Vagina (tissue), 2 donors: ENCODE measurements around the gene BCL2L13. TPM values are rescaled to one million over a fixed set of nuclear protein-coding genes. Genes with fewer than 3 reads are reported as not detected.
"Not testable (repeated sequence)": the region's sequence is repeated elsewhere in the genome, so short reads cannot be mapped to it uniquely, and the experiment has no call there.

Experiments
- DNase-seq, 2 donors: peaks; one replicate each; pipeline ENCODE4 v3.0.0-alpha.2; 2017; ENCODE audit errors: extremely low spot score in 2 of 2
- H3K27ac ChIP-seq: fragments of 200-600 bp; sonication (generic); one replicate; pipeline ENCODE4 v1.5.1; 2019
- H3K27me3 ChIP-seq: fragments of 200-600 bp; sonication (generic); one replicate; pipeline ENCODE4 v1.5.1; 2019
- H3K36me3 ChIP-seq, 2 donors: fragments of 200-600 bp; sonication (generic); one replicate each; pipeline ENCODE4 v1.5.1; 2017 to 2019
- H3K4me1 ChIP-seq: fragments of 200-600 bp; sonication (generic); one replicate; pipeline ENCODE4 v1.5.1; 2019
- H3K4me3 ChIP-seq, 2 donors: fragments of 200-600 bp; sonication (generic); 1 replicate in 1 of 2; 2 replicates in 1 of 2; pipeline ENCODE4 v1.5.1; 2016 to 2019
- H3K9me3 ChIP-seq: fragments of 200-600 bp; sonication (generic); one replicate; pipeline ENCODE4 v1.5.1; 2019
- CTCF ChIP-seq, 3 experiments: fragments of 450-650 bp in 2 of 3; fragments of 200-600 bp in 1 of 3; sonication (generic) in 1 of 3; IDR thresholded peaks; one replicate each; pipeline ENCODE4 v1.5.1; 2017 to 2019; ENCODE audit warnings: antibody characterized with exemption in 3 of 3, mild to moderate bottlenecking in 2 of 3, moderate library complexity in 2 of 3
- POLR2A ChIP-seq, 2 donors: fragments of 450-650 bp; IDR thresholded peaks; one replicate each; pipeline ENCODE4 v1.6.1; 2017; ENCODE audit warnings: antibody characterized with exemption in 2 of 2, mild to moderate bottlenecking in 2 of 2, moderate library complexity in 2 of 2
- POLR2AphosphoS5 ChIP-seq, 2 donors: sonication (generic); formaldehyde crosslinking; IDR thresholded peaks; one replicate each; pipeline ENCODE4 v1.9.0; 2017; ENCODE audit warnings: antibody characterized with exemption in 2 of 2, mild to moderate bottlenecking in 2 of 2, low read depth in 1 of 2; ENCODE audit not compliant: insufficient read depth in 1 of 2
- intact Hi-C: fragments of 100-400 bp; cut with DNase I; formaldehyde crosslinking; loops from one replicate; pipeline ENCODE4 v1.15.1; 2023
- total RNA-seq: library from RNA; depleted of rRNA; stranded (reverse); fragments of >200 nt; gene quantifications from one replicate; pipeline ENCODE4 v1.2.3, GENCODE V29; 2016

Gene BCL2L13
- total RNA-seq, 1 donor from 2014 or later, result 41.3 TPM

- Histone ChIP-seq H3K36me3 (peaks cover 0 to 21% of the 10 kb centered on the region in 2 donors), H3K27ac (no peak overlapping the region), H3K4me3 (no peak overlapping the region), H3K4me1 (no peaks in the 10 kb centered on the region), H3K9me3 (no peaks in the 10 kb centered on the region), H3K27me3 (no peaks in the 10 kb centered on the region)
- TF ChIP-seq POLR2A (IDR thresholded peaks at IDR 0.05) (no peak), CTCF (IDR thresholded peaks at IDR 0.05) (no peak), POLR2AphosphoS5 (IDR thresholded peaks at IDR 0.05; ENCODE audit: insufficient read depth in 1 of 2, low read depth in 1 of 2) (no peak)
- intact Hi-C loops, result no loop called here
- no peak for DNase-seq
Observed at GRCh38 chr22:17695986-17696385, 57.4 kb downstream of the BCL2L13 start.

DNA sequence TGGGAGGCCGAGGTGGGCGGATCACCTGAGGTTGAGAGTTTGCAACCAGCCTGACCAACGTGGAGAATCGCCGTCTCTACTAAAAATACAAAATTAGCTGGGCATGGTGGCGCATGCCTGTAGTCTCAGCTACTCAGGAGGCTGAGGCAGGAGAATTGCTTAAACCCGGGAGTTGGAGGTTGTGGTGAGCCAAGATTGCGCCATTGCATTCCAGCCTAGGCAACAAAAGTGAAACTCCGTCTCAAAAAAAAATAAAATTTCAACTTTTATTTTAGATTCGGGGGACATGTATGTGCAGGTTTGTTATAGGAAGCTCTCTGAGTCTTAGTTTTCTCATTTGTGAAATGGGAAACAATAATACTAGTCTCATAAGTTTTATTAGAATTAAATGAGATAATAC is 58.6 kb downstream of the BCL2L13 start:
- H3K4me3 ChIP-seq, H3K27ac ChIP-seq, DNase-seq, intact Hi-C loops, H3K4me1 ChIP-seq, H3K9me3 ChIP-seq, H3K27me3 ChIP-seq: not testable (repeated sequence)
- peaks cover 0 to 17% of the 10 kb centered on the region in 2 donors for H3K36me3 ChIP-seq

DNA sequence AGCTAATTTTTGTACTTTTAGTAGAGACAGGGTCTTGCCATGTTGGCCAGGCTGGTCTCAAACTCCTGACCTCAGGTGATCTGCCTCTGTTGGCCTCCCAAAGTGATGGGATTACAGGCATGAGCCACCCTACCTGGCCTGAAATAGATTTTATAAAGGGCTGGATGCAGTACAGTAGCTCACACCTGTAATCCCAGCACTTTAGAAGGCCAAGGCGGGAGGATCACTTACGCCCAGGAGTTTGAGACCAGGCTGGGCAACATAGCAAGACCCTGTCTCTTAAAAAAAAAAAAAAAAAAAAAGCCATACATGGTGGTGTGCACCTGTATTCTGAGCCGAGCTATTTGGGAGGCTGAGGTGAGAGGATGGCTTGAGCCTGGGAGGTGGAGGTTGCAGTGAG is 59.7 kb downstream of the BCL2L13 start:
- intact Hi-C loops, result not testable (repeated sequence)
- H3K36me3 ChIP-seq, result peaks cover 0 to 25% of the 10 kb centered on the region in 2 donors

DNA sequence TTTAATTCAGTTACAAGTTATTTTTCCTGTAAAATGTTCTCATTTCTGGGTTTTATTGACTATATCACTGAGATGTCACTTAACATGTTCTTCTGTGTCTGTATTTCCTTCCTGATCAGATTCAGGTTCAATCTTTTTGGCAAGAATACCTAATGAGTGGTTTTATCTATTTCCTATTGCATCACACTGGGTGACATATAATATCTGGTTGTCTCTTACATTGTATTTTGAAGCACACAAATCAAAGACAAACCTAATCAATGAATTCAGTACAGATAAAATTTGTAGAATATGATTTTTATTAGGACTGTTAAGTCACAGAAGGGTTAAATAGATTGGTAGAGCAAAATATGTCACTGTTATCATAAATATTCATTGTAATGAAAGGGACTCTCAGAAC is 60.4 kb downstream of the BCL2L13 start:
- no peaks in the 10 kb centered on the region for H3K9me3 ChIP-seq
- intact Hi-C loops, result no loop called here
- peaks cover under 1 to 25% of the 10 kb centered on the region in 2 donors for H3K36me3 ChIP-seq
- H3K4me3 ChIP-seq, result no peak overlapping the region
- no peak for DNase-seq
- no peaks in the 10 kb centered on the region for H3K27me3 ChIP-seq
- no peak for TF ChIP-seq CTCF (IDR thresholded peaks at IDR 0.05)
- TF ChIP-seq POLR2AphosphoS5 (IDR thresholded peaks at IDR 0.05; ENCODE audit: insufficient read depth in 1 of 2, low read depth in 1 of 2), result no peak
- TF ChIP-seq POLR2A (IDR thresholded peaks at IDR 0.05), result no peak
- no peaks in the 10 kb centered on the region for H3K4me1 ChIP-seq
- no peak overlapping the region for H3K27ac ChIP-seq

More for the DNA sequence above, 59.7 kb downstream of the BCL2L13 start:
- not testable (repeated sequence) for H3K9me3 ChIP-seq, H3K27ac ChIP-seq, H3K27me3 ChIP-seq, DNase-seq, H3K4me1 ChIP-seq, H3K4me3 ChIP-seq

- Histone ChIP-seq H3K9me3 (no peaks in the 10 kb centered on the region), H3K4me1 (no peaks in the 10 kb centered on the region), H3K27me3 (no peaks in the 10 kb centered on the region), H3K27ac (no peak overlapping the region), H3K36me3 (peaks cover 3 to 20% of the 10 kb centered on the region in 2 donors), H3K4me3 (no peak overlapping the region)
- DNase-seq, result no peak
- intact Hi-C loops, result no loop called here
- TF ChIP-seq CTCF (IDR thresholded peaks at IDR 0.05), result no peak
- no peak for TF ChIP-seq POLR2AphosphoS5 (IDR thresholded peaks at IDR 0.05; ENCODE audit: insufficient read depth in 1 of 2, low read depth in 1 of 2)
- TF ChIP-seq POLR2A (IDR thresholded peaks at IDR 0.05), result no peak
Observed at GRCh38 chr22:17699696-17700340, 61.3 kb downstream of the BCL2L13 start.

DNA sequence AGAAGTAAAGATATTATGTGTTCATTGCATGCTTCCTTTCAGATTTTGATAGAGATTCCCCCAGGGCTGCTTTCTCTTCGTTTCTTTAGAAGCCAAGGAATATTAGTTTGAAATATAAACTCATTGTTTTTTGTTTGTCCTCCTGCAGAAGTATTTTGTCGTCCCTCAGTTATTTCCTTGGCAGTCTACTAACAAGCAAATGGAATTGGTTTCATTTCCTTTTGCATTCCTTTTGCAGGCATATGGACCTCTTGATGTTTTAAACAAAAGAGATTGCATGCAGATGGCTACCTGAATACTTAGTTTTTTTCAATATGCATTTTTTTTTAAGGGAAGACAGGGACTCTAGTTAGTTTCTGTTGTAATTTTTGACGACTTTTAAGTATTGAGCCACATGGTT is 62.2 kb downstream of the BCL2L13 start:
- TF ChIP-seq CTCF (IDR thresholded peaks at IDR 0.05), result no peak
- TF ChIP-seq POLR2AphosphoS5 (IDR thresholded peaks at IDR 0.05; ENCODE audit: insufficient read depth in 1 of 2, low read depth in 1 of 2), result no peak
- TF ChIP-seq POLR2A (IDR thresholded peaks at IDR 0.05), result no peak
- H3K4me1 ChIP-seq, result peaks cover 2% of the 10 kb centered on the region
- intact Hi-C loops, result no loop called here
- H3K4me3 ChIP-seq, result no peak overlapping the region
- no peak overlapping the region for H3K27ac ChIP-seq
- DNase-seq, result no peak
- H3K36me3 ChIP-seq, result peaks cover 3 to 15% of the 10 kb centered on the region in 2 donors
- no peaks in the 10 kb centered on the region for H3K9me3 ChIP-seq
- no peaks in the 10 kb centered on the region for H3K27me3 ChIP-seq
